MG63 (cell line): ENCODE measurements around the gene TYW1B. TPM values are rescaled to one million over a fixed set of nuclear protein-coding genes. Genes with fewer than 3 reads are reported as not detected.
"Not testable (repeated sequence)": the region's sequence is repeated elsewhere in the genome, so short reads cannot be mapped to it uniquely, and the experiment has no call there.

Experiments
- DNase-seq: peaks from one replicate; pipeline ENCODE4 v3.0.0-alpha.2; 2020
- H3K27me3 ChIP-seq: fragments of 250-450 bp; sonication (Bioruptor Pico); 2 replicates; pipeline ENCODE4 v1.5.1; 2020; ENCODE audit warnings: mild to moderate bottlenecking, moderate library complexity
- H3K36me3 ChIP-seq: fragments of 250-450 bp; sonication (Bioruptor Pico); 2 replicates; pipeline ENCODE4 v1.5.1; 2020; ENCODE audit warnings: mild to moderate bottlenecking, moderate library complexity
- H3K4me3 ChIP-seq: fragments of 250-450 bp; sonication (Bioruptor Pico); 2 replicates; pipeline ENCODE4 v1.5.1; 2020; ENCODE audit warnings: mild to moderate bottlenecking, moderate library complexity
- H3K9me3 ChIP-seq: fragments of 250-450 bp; sonication (Bioruptor Pico); 2 replicates; pipeline ENCODE4 v1.5.1; 2020; ENCODE audit warnings: mild to moderate bottlenecking, moderate library complexity
- total RNA-seq: library from RNA; depleted of rRNA; stranded (reverse); fragments of >200 nt; shearing (Covaris generic); gene quantifications from 2 replicates; pipeline ENCODE4 v1.2.3, GENCODE V29; 2014; ENCODE audit warnings: low replicate concordance

Gene TYW1B
- total RNA-seq, 1 experiment from 2014 or later, result 3.6 TPM

- not testable (repeated sequence) for H3K27me3 ChIP-seq, H3K36me3 ChIP-seq, H3K4me3 ChIP-seq, DNase-seq, H3K9me3 ChIP-seq
Measured at GRCh38 chr7:72691442-72691841, 136.6 kb downstream of the TYW1B start.

GRCh38 chr7:72690177-72690576 is 137.8 kb downstream of the TYW1B start:
- H3K36me3 ChIP-seq, H3K4me3 ChIP-seq, DNase-seq, H3K9me3 ChIP-seq, H3K27me3 ChIP-seq: not testable (repeated sequence)

GRCh38 chr7:72689344-72689743 is 138.7 kb downstream of the TYW1B start:
- not testable (repeated sequence) for H3K36me3 ChIP-seq, H3K27me3 ChIP-seq, DNase-seq, H3K4me3 ChIP-seq, H3K9me3 ChIP-seq

GRCh38 chr7:72681211-72681610 is 146.8 kb downstream of the TYW1B start:
- H3K4me3 ChIP-seq, H3K36me3 ChIP-seq, H3K9me3 ChIP-seq, H3K27me3 ChIP-seq, DNase-seq: not testable (repeated sequence)

DNA sequence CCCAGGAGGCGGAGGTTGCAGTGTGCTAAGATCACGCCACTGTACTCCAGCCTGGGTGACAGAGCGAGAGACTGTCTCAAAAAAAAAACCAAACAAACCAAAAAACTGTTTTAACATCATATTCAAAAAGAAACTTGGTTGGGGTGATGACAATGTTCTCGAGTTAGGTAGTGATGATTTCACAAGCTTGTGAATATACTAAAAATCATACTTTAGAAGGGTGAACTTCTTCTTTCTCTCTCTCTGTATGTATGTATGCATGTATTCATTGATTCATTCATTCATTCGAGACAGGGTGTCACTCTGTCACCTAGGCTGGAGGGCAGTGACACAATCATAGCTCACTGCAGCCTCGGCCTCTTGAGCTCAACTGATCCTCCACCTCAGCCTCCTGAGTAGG is 151.1 kb downstream of the TYW1B start:
- not testable (repeated sequence) for H3K36me3 ChIP-seq, H3K4me3 ChIP-seq, H3K27me3 ChIP-seq, H3K9me3 ChIP-seq, DNase-seq

- H3K9me3 ChIP-seq, H3K4me3 ChIP-seq, DNase-seq, H3K36me3 ChIP-seq, H3K27me3 ChIP-seq: not testable (repeated sequence)
Measured at GRCh38 chr7:72676086-72676690, 151.8 kb downstream of the TYW1B start.

DNA sequence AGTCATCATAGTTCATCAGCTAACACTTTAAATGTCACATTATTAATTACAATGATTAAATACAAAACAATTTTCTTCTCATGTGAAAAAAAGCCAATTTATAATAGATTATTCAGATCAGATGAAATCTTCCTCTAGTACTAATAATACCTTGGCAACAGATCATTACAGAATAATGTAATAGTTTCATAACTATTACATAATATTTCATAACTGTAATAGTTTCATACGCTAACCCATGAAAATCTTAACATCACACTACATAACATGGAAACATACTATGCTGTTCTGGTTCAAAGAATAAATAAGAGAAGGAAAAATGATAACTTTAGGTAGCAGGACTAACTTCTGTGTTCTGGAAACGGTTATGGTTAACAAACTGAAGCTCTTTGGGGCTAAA is 152.3 kb downstream of the TYW1B start:
- H3K36me3 ChIP-seq, H3K27me3 ChIP-seq, H3K4me3 ChIP-seq, H3K9me3 ChIP-seq, DNase-seq: not testable (repeated sequence)

- H3K36me3 ChIP-seq, result no peaks in the 10 kb centered on the region
- no peaks in the 10 kb centered on the region for H3K9me3 ChIP-seq
- H3K27me3 ChIP-seq, result no peaks in the 10 kb centered on the region
- no peak overlapping the region for H3K4me3 ChIP-seq
- DNase-seq, result no peak
Measured at GRCh38 chr7:72674394-72674793, 153.6 kb downstream of the TYW1B start.

GRCh38 chr7:72670850-72671249 is 157.2 kb downstream of the TYW1B start:
- H3K4me3 ChIP-seq, DNase-seq, H3K36me3 ChIP-seq, H3K27me3 ChIP-seq, H3K9me3 ChIP-seq: not testable (repeated sequence)

DNA sequence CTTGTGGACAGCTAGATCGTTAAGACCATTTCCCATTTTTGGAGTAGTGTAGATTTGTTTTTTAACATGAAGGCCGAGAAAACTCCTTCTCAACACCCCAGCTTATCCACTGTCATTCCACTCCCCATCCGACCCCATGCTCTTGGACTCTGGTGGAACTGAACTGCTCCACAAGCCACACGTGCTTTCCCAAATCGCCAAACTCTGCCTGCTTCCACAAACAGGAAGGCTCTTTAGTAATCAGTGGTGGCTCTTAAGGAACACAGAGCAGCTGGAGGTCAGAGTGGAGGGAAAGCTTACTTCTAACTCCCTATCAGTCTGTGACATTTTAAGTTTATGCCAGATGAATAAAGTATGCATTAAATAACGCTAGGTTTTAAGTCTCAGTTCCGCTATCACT is 159.6 kb downstream of the TYW1B start:
- H3K27me3 ChIP-seq, DNase-seq, H3K4me3 ChIP-seq, H3K36me3 ChIP-seq, H3K9me3 ChIP-seq: not testable (repeated sequence)

DNA sequence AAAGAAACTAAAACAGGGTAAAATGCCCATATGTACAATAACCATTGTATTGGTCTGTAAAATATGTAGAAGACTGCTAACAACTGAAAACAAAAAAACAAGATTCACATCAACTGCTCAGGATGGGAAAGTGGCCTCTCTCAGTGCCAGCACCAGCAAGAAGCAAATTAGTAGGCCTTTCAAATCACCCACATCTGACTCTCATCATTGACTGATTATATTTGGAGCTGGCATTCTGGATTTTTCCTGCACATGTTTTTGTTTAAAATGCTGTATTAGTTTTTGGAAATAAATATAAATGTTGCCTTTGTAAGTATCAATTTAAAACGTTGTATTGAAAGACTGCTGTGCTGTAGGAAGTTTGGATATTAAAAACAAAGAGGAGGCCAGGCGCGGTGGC is 161.0 kb downstream of the TYW1B start:
- H3K27me3 ChIP-seq, DNase-seq, H3K36me3 ChIP-seq, H3K9me3 ChIP-seq, H3K4me3 ChIP-seq: not testable (repeated sequence)

DNA sequence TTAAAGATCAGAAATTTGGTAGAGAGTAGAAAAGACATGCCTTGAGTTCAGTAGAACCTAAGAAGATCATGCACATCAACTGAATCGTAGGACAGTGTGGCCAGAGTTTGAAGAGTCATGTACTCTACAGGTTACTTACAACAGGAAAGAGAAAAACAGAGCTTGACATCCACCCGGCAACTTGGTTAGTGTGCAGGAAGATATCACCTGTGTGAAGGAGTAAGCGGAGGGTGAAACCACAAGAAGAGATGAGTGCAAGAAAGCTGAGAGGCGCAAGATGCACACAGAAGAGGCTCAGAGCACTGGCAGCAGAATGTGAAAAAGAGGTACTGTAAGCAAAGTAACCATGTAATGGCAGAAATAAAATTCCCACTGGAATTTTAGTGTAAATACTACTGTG is 179.4 kb downstream of the TYW1B start:
- DNase-seq, H3K9me3 ChIP-seq, H3K36me3 ChIP-seq, H3K27me3 ChIP-seq, H3K4me3 ChIP-seq: not testable (repeated sequence)

GRCh38 chr7:72643708-72644107 is 184.3 kb downstream of the TYW1B start:
- H3K4me3 ChIP-seq, H3K27me3 ChIP-seq, DNase-seq: not testable (repeated sequence)

DNA sequence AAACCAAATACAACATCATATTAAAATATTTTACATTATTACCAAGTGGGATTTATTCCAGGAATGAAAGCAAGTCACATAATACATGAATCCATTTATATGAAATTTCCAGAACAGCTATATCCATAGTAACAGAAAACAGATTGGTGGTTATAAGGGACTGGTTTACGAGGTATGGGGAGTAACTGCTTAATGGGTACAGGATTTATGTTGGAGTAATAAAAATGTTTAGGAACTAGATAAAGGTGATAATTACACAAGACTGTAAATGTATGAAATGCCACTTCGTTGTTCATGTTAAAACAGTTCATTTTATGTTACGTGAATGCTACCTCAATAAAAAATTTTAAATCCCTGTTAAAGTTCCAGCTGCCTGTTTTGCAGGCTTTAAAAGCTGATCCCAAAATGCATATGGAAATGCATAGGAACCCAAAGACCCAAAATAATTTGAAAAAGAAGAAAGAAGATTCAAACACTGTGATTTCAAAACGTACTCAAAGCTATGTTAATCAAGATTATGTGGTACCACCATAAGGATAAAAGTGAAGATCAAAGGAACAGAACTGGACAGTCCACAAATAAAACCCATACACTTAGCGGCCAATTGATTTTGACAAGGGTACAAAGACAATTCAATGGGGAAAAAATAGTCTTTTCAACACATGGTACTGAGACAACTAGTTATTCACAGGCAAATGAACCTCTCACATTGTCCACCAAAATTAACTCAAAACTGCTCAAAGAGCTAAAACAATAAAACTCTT is 186.3 kb downstream of the TYW1B start:
- DNase-seq, H3K9me3 ChIP-seq, H3K36me3 ChIP-seq, H3K27me3 ChIP-seq, H3K4me3 ChIP-seq: not testable (repeated sequence)

More at GRCh38 chr7:72643708-72644107, 184.3 kb downstream of the TYW1B start:
- H3K36me3 ChIP-seq, H3K9me3 ChIP-seq: not testable (repeated sequence)

DNA sequence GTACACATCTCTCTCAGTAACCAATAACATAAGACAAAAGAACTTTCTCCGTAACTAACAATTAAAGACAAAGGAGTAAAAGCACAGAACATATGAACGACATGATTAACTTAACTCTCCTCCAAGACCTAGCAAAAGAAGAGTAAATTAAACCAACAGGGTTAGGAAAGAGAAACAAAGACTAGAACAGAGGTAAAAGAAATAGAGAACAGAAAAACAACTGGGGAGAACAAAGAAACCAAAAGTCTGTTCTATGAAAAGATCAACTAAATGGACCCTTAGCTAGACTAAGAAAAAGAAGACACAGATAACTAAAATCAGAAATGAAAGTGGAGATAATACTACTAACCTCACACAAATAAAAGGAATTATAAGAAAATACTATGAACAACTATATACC is 187.3 kb downstream of the TYW1B start:
- not testable (repeated sequence) for H3K27me3 ChIP-seq, H3K4me3 ChIP-seq, DNase-seq, H3K36me3 ChIP-seq, H3K9me3 ChIP-seq

GRCh38 chr7:72635273-72635908 is 192.6 kb downstream of the TYW1B start:
- H3K9me3 ChIP-seq, DNase-seq: not testable (repeated sequence)

DNA sequence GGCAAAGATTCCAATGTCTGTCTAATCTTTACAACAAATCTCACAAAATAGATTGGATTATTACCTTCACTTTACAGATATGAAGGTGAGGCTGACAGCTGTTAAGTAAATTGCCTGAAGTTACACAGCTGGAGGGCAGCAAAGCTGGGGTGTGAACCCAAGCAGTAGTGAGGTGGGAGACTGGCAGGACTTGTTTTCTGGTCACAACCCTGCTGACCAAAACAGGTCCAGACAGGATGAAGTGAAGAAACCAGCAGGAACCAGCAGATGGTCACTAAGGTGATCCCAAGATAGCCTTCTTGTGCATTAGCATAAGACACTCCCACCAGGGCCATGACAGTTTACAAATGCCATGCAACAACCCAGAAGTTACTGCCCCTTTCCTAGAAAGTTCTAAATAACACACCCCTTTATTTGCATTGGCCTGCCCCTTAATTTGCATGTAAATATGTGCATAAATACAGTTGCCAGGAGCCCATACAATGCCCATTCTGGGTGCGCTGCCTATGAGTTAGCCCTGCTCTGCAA is 195.2 kb downstream of the TYW1B start:
- not testable (repeated sequence) for H3K4me3 ChIP-seq, H3K27me3 ChIP-seq, DNase-seq, H3K36me3 ChIP-seq, H3K9me3 ChIP-seq

More at GRCh38 chr7:72635273-72635908, 192.6 kb downstream of the TYW1B start:
- H3K27me3 ChIP-seq, H3K4me3 ChIP-seq, H3K36me3 ChIP-seq: not testable (repeated sequence)

DNA sequence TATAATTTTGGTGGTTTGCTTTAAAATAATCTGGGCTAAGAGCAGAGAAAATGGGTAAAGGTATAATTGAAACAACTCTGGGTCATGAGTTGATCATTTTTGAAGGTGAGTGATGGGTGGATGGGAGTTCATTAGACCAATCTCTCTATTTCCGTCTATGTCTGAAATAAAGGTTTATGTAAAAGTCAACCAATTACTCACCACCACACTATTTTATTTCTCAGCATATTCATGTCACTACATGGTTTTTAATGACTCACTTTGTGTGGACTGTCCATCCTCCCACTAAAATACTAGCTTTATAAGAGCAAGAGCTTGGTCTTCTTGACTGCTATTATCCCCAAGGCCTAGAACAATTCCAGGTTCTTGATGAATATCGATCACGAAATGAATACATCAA is 199.6 kb downstream of the TYW1B start:
- H3K36me3 ChIP-seq, H3K9me3 ChIP-seq, DNase-seq, H3K4me3 ChIP-seq, H3K27me3 ChIP-seq: not testable (repeated sequence)
